Prostate gland (tissue), 2 donors: ENCODE data around the gene IFIT3.

ENCODE experiments used
- CTCF ChIP-seq, 4 experiments: fragments of 200-600 bp in 2 of 4; fragments of 450-650 bp in 2 of 4; sonication (generic) in 2 of 4; IDR thresholded peaks; 1 replicate in 3 of 4; 2 replicates in 1 of 4; pipeline ENCODE4 v1.5.1; 2016 to 2019; ENCODE audit warnings: antibody characterized with exemption in 4 of 4, mild to moderate bottlenecking in 2 of 4, moderate library complexity in 2 of 4
- POLR2A ChIP-seq: fragments of 450-650 bp; IDR thresholded peaks from one replicate; pipeline ENCODE4 v1.6.1; 2016; ENCODE audit warnings: antibody characterized with exemption, mild to moderate bottlenecking

GRCh38 chr10:89297356-89297755 lies 30.4 kb upstream of the IFIT3 start:
- no peak for TF ChIP-seq CTCF (IDR thresholded peaks at IDR 0.05)
- no peak for TF ChIP-seq POLR2A
